Loucy (cell line): ENCODE results near the gene IFI6.
A peak's percentile ranks its signal among the peaks of the same experiment; 100 is the strongest.

ENCODE experiments used
- H2AFZ ChIP-seq: fragments of 200-600 bp; sonication (generic); 2 replicates; pipeline ENCODE4 v1.6.0; 2016; ENCODE audit warnings: antibody characterized with exemption, mild to moderate bottlenecking, low read length, moderate library complexity
- H3F3A ChIP-seq: fragments of 200-600 bp; 2 replicates; pipeline ENCODE4 v1.6.0; 2016; ENCODE audit warnings: antibody characterized with exemption, low read depth, mild to moderate bottlenecking
- H3K27me3 ChIP-seq: fragments of 200-600 bp; sonication (generic); 2 replicates; pipeline ENCODE4 v1.6.1; 2014; ENCODE audit warnings: low read length, mild to moderate bottlenecking; ENCODE audit not compliant: insufficient read depth, poor library complexity, severe bottlenecking
- H3K36me3 ChIP-seq: fragments of 200-600 bp; sonication (generic); 2 replicates; pipeline ENCODE4 v1.6.1; 2016; ENCODE audit warnings: low read length; ENCODE audit not compliant: insufficient read depth
- H3K4me1 ChIP-seq: fragments of 200-600 bp; sonication (generic); 2 replicates; pipeline ENCODE4 v1.5.1; 2014; ENCODE audit warnings: low read length, mild to moderate bottlenecking; ENCODE audit not compliant: insufficient read depth, poor library complexity, severe bottlenecking
- H3K4me2 ChIP-seq: fragments of 200-600 bp; sonication (generic); 2 replicates; pipeline ENCODE4 v1.6.0; 2014; ENCODE audit warnings: antibody characterized with exemption, low read length, low read depth, mild to moderate bottlenecking; ENCODE audit not compliant: poor library complexity, severe bottlenecking
- H3K4me3 ChIP-seq: fragments of 200-600 bp; sonication (generic); 2 replicates; pipeline ENCODE4 v1.5.1; 2014; ENCODE audit warnings: low read length, mild to moderate bottlenecking, mixed read lengths; ENCODE audit not compliant: poor library complexity, severe bottlenecking
- H3K79me2 ChIP-seq: fragments of 200-600 bp; sonication (generic); 2 replicates; pipeline ENCODE4 v1.6.1; 2014; ENCODE audit warnings: low read length; ENCODE audit not compliant: insufficient read depth
- H3K9ac ChIP-seq: fragments of 200-600 bp; sonication (generic); 2 replicates; pipeline ENCODE4 v1.6.0; 2014; ENCODE audit warnings: mild to moderate bottlenecking, low read depth, low read length, moderate library complexity; ENCODE audit not compliant: poor library complexity, severe bottlenecking
- H3K9me2 ChIP-seq: fragments of 200-600 bp; sonication (generic); replicated peaks from 2 replicates; pipeline ENCODE4 v1.6.1; 2016; ENCODE audit warnings: low read depth, low read length, mixed read lengths
- H3K9me3 ChIP-seq: fragments of 200-600 bp; sonication (generic); 2 replicates; pipeline ENCODE4 v1.6.1; 2014; ENCODE audit warnings: mild to moderate bottlenecking, antibody characterized with exemption, low read length, low read depth; ENCODE audit not compliant: insufficient read depth
- H4K20me1 ChIP-seq: fragments of 200-600 bp; sonication (generic); 2 replicates; pipeline ENCODE4 v1.6.0; 2014; ENCODE audit warnings: antibody characterized with exemption, low read length, mild to moderate bottlenecking; ENCODE audit not compliant: insufficient read depth, poor library complexity, severe bottlenecking
- EZH2phosphoT487 ChIP-seq: fragments of 200-600 bp; IDR thresholded peaks from 2 replicates; pipeline ENCODE4 v1.6.1; 2018; ENCODE audit warnings: antibody characterized with exemption, mild to moderate bottlenecking, moderate library complexity, borderline replicate concordance
- TF ChIP-seq, protein P1 (sequence below): fragments of 200-600 bp; sonication (generic); conservative IDR thresholded peaks from 2 replicates; pipeline ENCODE4 v1.5.1; 2014; ENCODE audit warnings: mild to moderate bottlenecking, antibody characterized with exemption, low read length

The IFI6 gene

DNA sequence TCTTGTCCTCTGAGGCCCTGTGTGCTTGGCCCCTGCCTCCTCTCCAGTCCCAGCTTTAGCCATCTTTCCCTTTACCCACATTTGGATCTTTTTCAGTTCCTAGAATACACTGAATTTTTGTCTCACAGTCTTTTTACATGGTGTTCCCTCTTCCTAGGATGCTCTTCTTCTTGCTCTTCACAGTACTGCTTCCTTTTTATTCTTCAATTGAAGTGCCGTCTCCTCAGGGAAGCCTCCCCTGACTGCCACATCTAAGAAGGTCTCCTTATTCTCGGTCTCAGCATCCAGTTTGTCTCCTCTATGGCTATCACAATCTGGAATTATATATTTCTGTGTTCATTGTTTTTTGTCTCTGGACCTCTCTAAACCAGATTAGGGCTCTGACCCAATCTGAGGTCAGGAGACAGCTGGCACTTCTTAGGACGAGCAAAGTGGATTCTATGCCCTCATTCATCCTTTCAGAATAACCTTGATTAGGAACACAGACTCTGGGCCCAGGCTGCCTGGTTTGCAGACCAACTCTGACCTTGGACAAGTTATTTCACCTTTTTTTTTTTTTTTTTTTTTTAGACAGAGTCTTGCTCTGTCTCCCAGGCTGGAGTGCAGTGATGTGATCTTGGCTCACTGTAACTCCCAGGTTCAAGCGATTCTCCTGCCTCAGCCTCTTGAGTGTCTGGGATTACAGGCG is 33.8 kb downstream of the IFI6 start:
- no peak overlapping the region for H3K4me2 ChIP-seq

DNA sequence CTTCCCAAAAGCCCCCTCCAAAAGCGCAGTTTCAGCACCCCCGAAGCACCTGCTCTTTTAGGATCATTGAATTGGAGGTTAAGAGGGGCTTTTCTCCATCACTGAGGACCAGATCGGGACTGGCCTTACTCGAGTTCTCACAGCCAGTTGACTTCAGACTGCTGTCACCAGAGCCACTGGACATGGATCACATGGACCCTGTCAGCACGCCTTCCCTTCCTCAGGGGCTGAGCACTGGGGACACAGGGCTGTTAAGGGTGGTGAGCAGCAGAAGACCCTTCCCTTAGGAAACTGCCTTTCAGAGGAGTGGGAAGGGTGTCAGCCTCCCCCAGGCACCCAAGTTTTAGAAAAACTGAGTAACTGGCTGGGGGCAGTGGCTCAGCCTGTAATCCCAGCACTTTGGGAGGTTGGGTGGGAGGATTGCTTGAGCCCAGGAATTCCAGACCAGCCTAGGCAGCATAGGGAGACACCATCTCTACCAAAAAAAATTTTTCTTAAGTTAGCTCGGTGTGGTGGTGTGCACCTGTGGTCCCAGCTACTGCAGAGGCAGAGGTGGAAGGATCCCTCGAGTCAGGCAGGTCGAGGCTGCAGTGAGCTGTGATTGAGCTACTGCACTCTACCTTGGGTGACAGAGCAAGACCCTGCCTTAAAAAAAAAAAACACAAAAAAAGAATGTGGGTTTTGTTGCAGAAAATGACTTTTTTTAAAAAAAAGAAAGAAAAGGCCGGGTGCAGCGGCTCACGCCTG is 36.4 kb downstream of the IFI6 start:
- H3K9ac ChIP-seq, result no peak overlapping the region
- no peak overlapping the region for H3K4me3 ChIP-seq

More for the DNA sequence above, 33.8 kb downstream of the IFI6 start:
- no peaks in the 10 kb centered on the region for H4K20me1 ChIP-seq
- H3K9me2 ChIP-seq, result no peaks in the 10 kb centered on the region
- no peak overlapping the region for H3K9ac ChIP-seq
- H2AFZ ChIP-seq, result no peak overlapping the region
- peaks cover 18% of the 10 kb centered on the region for H3K4me1 ChIP-seq
- no peaks in the 10 kb centered on the region for H3K36me3 ChIP-seq
- no peak overlapping the region for H3K4me3 ChIP-seq
- no peaks in the 10 kb centered on the region; the same call in 1 of the 2 replicates for H3F3A ChIP-seq
- H3K9me3 ChIP-seq, result no peaks in the 10 kb centered on the region
- no peaks in the 10 kb centered on the region for H3K27me3 ChIP-seq
- TF ChIP-seq, protein P1, sequence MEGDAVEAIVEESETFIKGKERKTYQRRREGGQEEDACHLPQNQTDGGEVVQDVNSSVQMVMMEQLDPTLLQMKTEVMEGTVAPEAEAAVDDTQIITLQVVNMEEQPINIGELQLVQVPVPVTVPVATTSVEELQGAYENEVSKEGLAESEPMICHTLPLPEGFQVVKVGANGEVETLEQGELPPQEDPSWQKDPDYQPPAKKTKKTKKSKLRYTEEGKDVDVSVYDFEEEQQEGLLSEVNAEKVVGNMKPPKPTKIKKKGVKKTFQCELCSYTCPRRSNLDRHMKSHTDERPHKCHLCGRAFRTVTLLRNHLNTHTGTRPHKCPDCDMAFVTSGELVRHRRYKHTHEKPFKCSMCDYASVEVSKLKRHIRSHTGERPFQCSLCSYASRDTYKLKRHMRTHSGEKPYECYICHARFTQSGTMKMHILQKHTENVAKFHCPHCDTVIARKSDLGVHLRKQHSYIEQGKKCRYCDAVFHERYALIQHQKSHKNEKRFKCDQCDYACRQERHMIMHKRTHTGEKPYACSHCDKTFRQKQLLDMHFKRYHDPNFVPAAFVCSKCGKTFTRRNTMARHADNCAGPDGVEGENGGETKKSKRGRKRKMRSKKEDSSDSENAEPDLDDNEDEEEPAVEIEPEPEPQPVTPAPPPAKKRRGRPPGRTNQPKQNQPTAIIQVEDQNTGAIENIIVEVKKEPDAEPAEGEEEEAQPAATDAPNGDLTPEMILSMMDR, result no peak
- no peak for TF ChIP-seq EZH2phosphoT487
- no peaks in the 10 kb centered on the region for H3K79me2 ChIP-seq

DNA sequence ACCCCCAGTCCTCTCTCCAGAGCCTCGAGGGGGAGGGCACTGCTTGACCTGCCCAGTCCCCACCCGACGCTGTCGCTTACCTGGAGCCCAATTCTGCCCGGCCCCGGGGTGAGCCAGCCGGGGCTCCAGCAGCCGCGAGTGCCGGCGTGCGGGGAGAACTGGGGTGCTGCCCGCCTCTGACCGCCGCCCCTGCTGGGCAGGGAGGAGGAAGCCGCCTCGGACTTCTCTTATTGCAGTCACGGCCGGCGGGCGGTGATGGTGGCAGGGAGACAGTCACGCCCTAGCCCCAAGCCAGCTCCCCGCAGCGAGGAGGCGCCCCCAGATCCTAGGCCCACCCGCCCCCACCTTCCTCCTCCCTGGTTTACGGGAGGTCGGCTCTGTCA is 37.0 kb downstream of the IFI6 start, which contains the start of gene FGR:
FGR (minus strand) TSS at position 201 of the 383 bp plus-strand sequence. CDS start 11,269 bp downstream, outside the sequence.
- Histone ChIP-seq H3K36me3 (no peaks in the 10 kb centered on the region), H3K9ac (peak within 1 kb of the TSS; percentile 73), H3F3A (no peaks in the 10 kb centered on the region; the same call in 1 of the 2 replicates), H3K4me1 (peaks cover 46% of the 10 kb centered on the region), H3K4me2 (peak within 1 kb of the TSS; percentile 56), H2AFZ (no peak within 1 kb of the TSS), H3K27me3 (no peaks in the 10 kb centered on the region), H4K20me1 (no peaks in the 10 kb centered on the region), H3K4me3 (peak within 1 kb of the TSS; percentile 65), H3K9me3 (no peaks in the 10 kb centered on the region), H3K9me2 (no peaks in the 10 kb centered on the region), H3K79me2 (no peaks in the 10 kb centered on the region)
- no peak for TF ChIP-seq EZH2phosphoT487

More for the DNA sequence above, 36.4 kb downstream of the IFI6 start:
- no peak overlapping the region for H3K4me2 ChIP-seq
- H3K36me3 ChIP-seq, result no peaks in the 10 kb centered on the region
- peaks cover 44% of the 10 kb centered on the region for H3K4me1 ChIP-seq
- no peak overlapping the region for H2AFZ ChIP-seq
- no peaks in the 10 kb centered on the region for H3K9me3 ChIP-seq
- H3F3A ChIP-seq, result no peaks in the 10 kb centered on the region; the same call in 1 of the 2 replicates
- no peaks in the 10 kb centered on the region for H3K79me2 ChIP-seq
- no peaks in the 10 kb centered on the region for H3K27me3 ChIP-seq
- H4K20me1 ChIP-seq, result no peaks in the 10 kb centered on the region
- H3K9me2 ChIP-seq, result no peaks in the 10 kb centered on the region
- no peak for TF ChIP-seq EZH2phosphoT487
- TF ChIP-seq, protein P1, result no peak
